Fibroblast of skin of left biceps (primary cell): ENCODE measurements around the gene IL36RN.
"Not testable (repeated sequence)": the region's sequence is repeated elsewhere in the genome, so short reads cannot be mapped to it uniquely, and the experiment has no call there.

ENCODE experiments used
- DNase-seq, 2 experiments: peaks; one replicate each; pipeline ENCODE4 v3.0.0-alpha.2; 2013; ENCODE audit warnings: low read depth in 2 of 2

The IL36RN gene

DNA sequence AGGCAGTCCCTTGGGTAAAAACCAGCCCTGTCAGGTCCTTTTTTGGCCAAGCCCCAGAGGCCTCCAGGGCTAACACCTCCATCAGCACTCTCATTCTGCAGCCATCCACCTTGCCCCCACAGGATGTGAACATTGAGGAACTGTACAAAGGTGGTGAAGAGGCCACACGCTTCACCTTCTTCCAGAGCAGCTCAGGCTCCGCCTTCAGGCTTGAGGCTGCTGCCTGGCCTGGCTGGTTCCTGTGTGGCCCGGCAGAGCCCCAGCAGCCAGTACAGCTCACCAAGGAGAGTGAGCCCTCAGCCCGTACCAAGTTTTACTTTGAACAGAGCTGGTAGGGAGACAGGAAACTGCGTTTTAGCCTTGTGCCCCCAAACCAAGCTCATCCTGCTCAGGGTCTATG lies 16.0 kb downstream of the IL36RN start:
- no peak for DNase-seq

DNA sequence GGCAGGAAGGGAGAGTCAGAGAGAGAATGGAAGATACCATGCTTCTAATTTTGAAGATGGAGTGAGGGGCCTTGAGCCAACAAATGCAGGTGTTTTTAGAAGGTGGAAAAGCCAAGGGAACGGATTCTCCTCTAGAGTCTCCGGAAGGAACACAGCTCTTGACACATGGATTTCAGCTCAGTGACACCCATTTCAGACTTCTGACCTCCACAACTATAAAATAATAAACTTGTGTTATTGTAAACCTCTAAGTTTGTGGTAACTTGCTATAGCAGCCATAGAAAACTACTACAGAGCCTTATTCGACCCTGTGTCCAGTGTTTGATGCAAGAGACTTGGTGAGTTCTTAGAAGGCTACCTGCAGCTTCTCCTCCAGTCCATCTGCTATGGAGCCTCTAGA lies 16.6 kb downstream of the IL36RN start:
- DNase-seq = no peak

DNA sequence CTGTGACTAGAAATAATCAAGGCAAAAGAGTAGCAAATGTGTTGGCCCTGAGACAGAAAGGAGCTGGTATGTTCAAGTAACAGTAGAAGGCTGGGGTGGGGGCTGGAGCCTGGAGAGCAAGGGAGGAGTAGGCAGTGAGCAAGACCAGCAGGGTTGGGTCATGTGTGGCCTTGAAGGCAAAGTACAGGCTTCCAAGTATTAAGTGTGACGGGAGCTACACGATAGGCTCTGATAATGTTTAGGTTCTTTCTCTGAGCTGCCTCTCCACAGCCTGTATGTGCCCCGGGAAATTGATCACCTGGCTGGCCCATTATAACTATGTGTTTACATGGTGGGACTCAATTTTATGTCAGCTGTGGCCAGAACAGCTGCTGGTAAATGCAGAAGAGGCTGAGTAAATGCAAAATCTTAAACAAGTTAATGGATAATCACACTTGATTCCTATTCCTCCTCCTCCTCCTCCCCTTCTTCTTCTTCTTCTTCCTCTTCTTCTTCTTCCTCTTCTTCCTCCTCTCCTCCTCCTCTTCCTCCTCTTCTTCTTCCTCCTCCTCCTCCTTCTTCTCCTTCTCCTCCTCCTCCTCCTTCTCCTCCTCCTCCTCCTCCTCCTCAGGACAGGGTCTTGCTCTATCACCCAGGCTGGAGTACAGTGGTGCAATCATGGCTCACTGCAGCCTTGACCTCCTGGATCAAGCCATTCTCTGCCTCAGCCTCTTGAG lies 18.1 kb downstream of the IL36RN start:
- no peak for DNase-seq

- DNase-seq = no peak
These were observed 18.9 kb downstream of the IL36RN start for GRCh38 chr2:113077921-113078320.

DNA sequence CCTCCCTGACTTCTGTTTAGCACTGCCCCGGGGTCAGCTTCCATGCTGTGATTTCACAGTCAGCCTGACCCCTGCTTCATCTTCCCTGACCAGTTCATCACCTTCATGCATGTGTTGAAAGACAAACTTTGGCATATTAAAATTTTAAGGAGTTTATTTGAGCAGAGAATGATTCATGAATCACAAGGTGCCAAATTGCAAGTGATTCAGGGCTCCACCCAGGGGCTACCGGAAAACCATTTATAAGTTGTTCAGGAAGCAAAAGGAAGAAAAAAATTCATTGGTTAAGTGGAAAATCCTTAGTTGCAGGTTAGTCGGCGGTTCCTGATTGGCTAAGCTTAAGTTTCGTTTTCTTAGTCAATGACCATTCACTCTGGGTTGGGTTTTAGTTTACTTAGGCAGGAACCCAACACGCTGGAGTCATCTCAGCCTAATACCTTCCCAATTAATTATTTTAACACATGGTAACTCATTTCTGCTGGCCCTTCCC lies 19.4 kb downstream of the IL36RN start:
- DNase-seq = no peak

DNA sequence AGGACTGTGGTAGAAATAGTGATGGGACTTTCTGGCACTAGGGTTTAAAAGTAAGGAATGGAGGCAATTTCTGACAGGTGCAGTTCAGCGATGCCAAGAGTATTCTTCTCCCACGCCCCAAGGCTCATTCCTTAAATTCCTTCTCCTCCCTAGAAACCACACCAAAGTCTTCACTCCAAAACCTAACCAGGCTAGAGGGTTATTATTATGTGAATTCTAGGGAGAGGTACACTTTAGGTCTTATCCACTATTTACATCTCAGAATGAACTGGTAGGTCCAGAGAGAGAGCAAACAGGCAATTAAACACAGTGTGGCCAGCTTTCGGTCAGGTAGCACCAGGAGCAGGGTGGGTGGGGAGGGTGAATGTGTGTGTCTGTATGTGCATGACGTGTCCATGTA lies 20.1 kb downstream of the IL36RN start:
- no peak for DNase-seq

- no peak for DNase-seq
These were observed 21.1 kb downstream of the IL36RN start for GRCh38 chr2:113080134-113080533.

- DNase-seq = no peak
These were observed 22.7 kb downstream of the IL36RN start for GRCh38 chr2:113081488-113082210.

GRCh38 chr2:113083296-113083695 lies 24.3 kb downstream of the IL36RN start:
- no peak for DNase-seq

DNA sequence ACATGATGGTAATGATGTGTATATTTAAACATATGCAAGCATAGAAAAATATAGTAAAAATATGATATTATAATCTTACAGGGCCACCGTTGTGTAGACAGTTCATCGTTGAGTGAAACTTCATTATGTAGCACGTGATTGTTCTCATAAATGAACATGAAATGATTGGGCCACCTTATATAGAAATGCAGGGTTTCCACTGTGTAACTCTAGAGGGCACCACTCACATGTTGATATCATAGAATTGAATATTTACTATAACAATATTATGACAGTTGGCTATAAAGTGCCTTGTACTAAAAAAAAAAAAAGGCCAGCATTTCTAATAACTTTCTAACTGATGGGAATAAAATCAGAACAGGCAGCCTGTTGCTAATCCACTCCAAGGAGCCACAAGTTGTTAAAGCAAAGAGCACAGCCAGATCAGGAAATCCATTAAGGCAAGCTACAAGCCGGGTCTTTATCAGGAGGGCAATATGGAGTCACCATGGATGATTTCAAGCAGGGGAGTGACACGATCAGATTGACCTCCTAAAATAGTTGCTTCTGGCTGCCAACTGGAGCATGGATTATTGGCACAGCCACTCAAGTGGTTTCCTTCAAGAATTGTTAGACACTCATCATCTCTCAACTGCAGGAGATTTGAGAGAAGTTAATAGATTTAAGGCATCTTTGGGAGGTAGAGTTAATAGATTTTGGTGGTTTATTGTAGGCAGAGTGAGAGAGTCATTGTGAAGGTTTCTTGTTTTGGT lies 25.4 kb downstream of the IL36RN start:
- DNase-seq = no peak

- no peak for DNase-seq
These were observed 26.5 kb downstream of the IL36RN start for GRCh38 chr2:113085542-113085941.

DNA sequence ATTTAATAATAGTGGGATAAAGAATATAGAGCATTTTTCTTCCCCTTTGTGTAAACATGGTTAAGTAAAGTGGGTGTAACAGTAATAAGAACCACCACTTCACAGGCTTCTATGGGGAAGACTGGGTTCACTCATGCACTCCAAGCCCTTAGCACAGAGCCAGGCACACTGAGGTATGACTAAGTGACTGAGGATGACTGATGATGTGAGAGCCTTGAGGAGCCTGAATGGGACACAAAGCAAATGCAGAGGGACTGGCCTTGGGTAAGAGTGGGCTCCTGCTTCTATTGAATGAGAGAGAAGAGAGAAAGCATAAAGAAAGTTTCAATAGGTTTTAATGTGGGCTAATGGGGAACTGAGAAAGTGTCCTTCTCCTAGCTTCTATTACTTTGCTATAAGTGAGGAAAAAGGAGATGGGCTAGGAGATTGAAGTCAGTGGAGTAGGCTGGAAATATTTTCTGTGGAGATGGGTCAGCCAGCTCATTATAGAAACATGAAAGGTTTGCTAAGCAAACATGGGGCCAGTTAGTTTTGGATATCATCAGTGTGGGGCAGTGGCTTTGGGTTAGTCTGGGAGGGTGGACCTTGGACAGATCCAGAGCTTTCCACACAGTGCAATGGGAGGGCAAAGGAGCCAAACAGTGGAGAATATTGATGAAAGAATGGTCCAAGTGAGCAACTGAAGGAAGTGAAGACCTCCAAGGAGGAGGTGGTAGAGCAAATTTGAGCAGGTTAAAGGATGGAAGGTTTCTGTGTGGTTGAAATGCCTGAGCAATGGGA lies 29.4 kb downstream of the IL36RN start:
- no peak for DNase-seq

- DNase-seq = no peak
These were observed 30.9 kb downstream of the IL36RN start for GRCh38 chr2:113089916-113090315.

DNA sequence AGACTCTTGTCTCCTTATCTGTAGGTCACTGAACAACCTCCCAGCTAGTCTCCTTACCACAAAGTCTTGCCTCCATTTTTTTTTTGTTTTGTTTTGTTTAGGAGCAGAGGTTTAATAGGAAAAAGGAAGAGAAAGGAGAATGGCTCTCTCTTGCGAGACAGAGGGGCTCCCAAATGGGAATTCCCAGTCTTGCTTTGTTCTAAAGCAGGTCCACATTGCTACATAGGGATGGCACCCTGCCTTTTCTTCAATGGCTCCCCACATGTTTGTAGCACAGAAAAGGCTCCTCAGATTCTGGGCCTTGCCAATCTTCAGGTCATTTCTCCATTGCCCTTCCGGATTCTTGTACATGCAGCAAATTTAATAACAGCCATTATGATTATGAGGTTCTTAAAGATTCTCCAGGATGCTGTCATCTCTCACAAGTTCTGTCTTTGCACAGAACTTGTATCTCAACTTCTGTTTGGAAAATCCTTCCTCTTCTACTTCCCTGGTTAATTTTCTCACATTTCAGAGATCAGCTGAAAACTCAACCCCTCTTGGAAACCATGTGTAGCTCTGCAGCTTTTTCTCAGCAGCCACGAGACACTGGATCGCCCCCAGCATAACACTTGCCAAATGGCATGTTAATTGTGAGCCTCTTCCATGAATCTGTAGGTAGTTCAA lies 32.4 kb downstream of the IL36RN start:
- no peak for DNase-seq

DNA sequence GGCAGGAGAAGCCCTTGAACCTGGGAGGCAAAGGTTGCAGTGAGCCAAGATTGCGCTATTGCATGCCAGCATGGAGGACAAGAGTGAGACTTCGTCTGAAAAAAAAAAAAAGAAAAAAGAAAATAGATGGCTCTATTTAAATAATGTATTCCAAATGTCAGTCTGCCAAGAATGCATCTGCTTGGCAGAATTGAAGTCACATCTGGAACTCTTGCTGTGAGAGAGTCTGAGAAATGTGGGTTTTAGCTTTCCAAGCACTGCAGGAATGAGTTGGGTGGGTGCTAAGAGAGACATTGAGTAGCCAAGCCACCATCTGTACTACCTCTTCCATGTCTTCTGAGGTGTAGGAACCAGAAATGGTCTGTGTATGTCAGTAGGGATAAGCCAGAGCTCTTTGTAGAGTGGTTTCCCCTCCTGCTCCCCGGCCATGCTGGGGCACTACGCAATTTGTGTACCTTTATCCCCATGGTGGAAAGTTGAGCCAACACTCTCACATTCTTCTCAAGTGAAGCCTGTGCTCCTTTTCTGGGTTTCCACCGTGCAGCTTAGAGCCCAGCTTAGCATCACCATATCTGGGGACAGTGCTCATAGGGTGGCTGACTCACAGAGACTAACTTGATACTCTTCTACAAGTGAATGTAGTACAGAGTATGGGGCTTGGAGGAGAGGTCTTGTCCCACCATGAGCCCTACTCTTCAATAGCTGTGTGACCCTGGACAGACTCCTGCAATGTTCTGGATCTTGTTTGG lies 34.0 kb downstream of the IL36RN start:
- DNase-seq = no peak

GRCh38 chr2:113093613-113093977 lies 34.6 kb downstream of the IL36RN start:
- no peak for DNase-seq

DNA sequence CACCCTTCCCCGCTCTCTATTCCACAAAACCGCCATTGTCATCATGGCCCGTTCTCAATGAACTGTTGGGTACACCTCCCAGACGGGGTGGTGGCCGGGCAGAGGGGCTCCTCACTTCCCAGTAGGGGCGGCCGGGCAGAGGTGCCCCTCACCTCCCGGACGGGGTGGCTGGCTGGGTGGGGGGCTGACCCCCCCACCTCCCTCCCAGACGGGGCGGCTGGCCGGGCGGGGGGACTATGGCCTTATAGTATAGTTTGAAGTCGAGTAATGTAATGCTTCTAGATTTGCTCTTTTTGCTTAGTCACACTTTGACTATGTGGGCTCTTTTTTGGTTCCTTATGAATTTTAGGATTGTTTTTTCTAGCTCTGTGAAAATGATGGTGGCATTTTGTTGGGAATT lies 37.3 kb downstream of the IL36RN start:
- not testable (repeated sequence) for DNase-seq

GRCh38 chr2:113096842-113097618 lies 38.0 kb downstream of the IL36RN start:
- DNase-seq = not testable (repeated sequence)

- DNase-seq = no peak
These were observed 39.0 kb downstream of the IL36RN start for GRCh38 chr2:113098041-113098440.

- no peak for DNase-seq
These were observed 39.5 kb downstream of the IL36RN start for GRCh38 chr2:113098532-113098931.
